ENCODE measurements around the gene ABHD12.

Gene ABHD12

DNA sequence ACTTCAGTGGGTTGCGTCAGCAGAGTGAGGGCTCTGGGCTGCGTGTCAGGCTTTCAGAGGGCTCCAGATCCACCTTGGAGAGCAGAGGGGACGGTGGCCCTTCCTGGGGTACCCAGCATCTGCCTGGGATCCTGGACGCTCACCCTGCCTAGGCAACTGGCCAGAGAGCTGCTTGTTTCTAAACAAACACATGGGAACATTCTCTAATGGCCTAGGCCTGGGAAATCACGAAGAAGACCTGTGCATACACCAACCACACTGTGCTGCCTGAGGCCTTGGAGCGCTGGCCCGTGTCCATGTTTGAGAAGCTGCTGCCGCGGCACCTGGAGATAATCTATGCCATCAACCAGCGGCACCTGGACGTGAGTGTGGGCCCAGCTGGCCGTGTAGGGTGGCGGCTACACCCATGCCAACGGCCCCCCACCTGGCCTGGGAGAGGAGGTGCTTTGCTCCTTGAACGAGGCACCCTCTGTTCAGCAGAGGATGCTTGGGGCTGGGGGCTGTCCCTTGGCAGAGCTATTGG, 110.5 kb downstream of the ABHD12 start:
- H3K4me1 ChIP-seq (ENCODE audit: insufficient read depth, poor library complexity, severe bottlenecking): no peaks in the 10 kb centered on the region
- H3K4me3 ChIP-seq (ENCODE audit: severe bottlenecking): no peak overlapping the region
- H3K27ac ChIP-seq (ENCODE audit: poor library complexity, severe bottlenecking): no peak overlapping the region
- H3K27me3 ChIP-seq (ENCODE audit: insufficient read depth, poor library complexity, severe bottlenecking): no peaks in the 10 kb centered on the region
- H3K36me3 ChIP-seq (ENCODE audit: low read depth): peaks cover 82% of the 10 kb centered on the region
- H3K9me3 ChIP-seq (ENCODE audit: severe bottlenecking): no peaks in the 10 kb centered on the region
- TF ChIP-seq, protein P1, sequence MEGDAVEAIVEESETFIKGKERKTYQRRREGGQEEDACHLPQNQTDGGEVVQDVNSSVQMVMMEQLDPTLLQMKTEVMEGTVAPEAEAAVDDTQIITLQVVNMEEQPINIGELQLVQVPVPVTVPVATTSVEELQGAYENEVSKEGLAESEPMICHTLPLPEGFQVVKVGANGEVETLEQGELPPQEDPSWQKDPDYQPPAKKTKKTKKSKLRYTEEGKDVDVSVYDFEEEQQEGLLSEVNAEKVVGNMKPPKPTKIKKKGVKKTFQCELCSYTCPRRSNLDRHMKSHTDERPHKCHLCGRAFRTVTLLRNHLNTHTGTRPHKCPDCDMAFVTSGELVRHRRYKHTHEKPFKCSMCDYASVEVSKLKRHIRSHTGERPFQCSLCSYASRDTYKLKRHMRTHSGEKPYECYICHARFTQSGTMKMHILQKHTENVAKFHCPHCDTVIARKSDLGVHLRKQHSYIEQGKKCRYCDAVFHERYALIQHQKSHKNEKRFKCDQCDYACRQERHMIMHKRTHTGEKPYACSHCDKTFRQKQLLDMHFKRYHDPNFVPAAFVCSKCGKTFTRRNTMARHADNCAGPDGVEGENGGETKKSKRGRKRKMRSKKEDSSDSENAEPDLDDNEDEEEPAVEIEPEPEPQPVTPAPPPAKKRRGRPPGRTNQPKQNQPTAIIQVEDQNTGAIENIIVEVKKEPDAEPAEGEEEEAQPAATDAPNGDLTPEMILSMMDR (IDR thresholded peaks at IDR 0.05; ENCODE audit: poor library complexity, severe bottlenecking): no peak
- no peak for ATAC-seq (ENCODE audit: low read depth)
- DNase-seq (ENCODE audit: low spot score): peak; percentile 49

DNA sequence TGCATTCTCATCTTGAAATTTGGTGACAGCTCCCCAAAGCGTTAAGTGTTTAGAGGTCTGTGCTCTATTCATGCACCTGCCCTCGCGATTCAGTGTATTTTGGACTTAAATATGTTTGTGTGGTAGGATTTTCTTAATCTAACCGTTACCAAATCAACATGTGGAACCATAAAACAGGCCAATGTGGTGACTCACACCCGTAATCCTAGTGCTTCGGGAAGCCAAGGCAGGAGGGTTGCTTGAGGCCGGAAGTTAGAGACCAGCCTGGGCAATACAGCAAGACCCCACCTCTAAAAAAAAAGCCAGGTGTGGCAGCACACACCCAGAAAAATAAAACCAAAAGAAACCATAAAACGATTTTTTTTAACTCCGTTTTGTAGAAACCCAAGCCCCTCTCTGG, 111.2 kb downstream of the ABHD12 start:
- peaks cover 82% of the 10 kb centered on the region for H3K36me3 ChIP-seq (ENCODE audit: low read depth)

DNA sequence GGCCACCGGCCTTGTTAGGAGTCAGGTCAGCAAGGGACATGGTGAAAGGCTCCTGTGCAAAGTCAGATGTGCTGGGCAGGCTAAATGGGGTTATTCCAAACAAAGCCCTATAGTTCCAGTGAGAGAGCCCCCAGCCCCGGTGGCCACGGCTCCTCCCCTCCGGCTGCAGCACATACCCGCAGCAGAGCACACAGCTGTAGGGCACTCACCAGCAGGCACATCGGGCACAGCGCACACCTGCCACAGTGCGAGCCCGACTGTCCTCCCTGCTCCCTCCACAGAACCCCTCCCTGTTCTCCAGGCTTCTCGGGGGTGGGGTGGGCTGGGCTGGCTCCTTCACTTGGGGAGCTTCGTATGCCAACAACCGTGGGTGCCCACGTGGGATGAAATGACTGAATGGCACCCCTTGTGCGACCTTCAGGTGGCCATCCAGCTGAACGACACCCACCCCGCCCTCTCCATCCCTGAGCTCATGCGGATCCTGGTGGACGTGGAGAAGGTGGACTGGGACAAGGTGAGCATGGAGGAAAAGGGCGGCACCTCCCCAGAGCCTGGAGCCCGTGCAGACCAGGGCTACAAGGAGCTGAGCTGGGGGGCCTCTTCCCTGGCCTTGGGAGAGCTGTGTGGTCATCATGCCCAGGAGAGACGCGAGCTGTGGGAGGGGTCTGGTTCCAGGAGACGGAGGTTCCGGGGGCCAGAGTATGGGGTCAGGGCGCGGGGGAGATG, 111.8 kb downstream of the ABHD12 start:
- Histone ChIP-seq H3K9me3 (ENCODE audit: severe bottlenecking) (no peaks in the 10 kb centered on the region), H3K4me1 (ENCODE audit: insufficient read depth, poor library complexity, severe bottlenecking) (no peaks in the 10 kb centered on the region), H3K27ac (ENCODE audit: poor library complexity, severe bottlenecking) (no peak overlapping the region), H3K27me3 (ENCODE audit: insufficient read depth, poor library complexity, severe bottlenecking) (no peaks in the 10 kb centered on the region), H3K4me3 (ENCODE audit: severe bottlenecking) (no peak overlapping the region), H3K36me3 (ENCODE audit: low read depth) (peaks cover 82% of the 10 kb centered on the region)
- ATAC-seq (ENCODE audit: low read depth): no peak
- peak; percentile 42 for DNase-seq (ENCODE audit: low spot score)
- TF ChIP-seq, protein P1 (IDR thresholded peaks at IDR 0.05; ENCODE audit: poor library complexity, severe bottlenecking): no peak

More for the DNA sequence above, 111.2 kb downstream of the ABHD12 start:
- ATAC-seq (ENCODE audit: low read depth) (no peak), DNase-seq (ENCODE audit: low spot score) (no peak)
- Histone ChIP-seq H3K4me3 (ENCODE audit: severe bottlenecking) (no peak overlapping the region), H3K4me1 (ENCODE audit: insufficient read depth, poor library complexity, severe bottlenecking) (no peaks in the 10 kb centered on the region), H3K9me3 (ENCODE audit: severe bottlenecking) (no peaks in the 10 kb centered on the region), H3K27me3 (ENCODE audit: insufficient read depth, poor library complexity, severe bottlenecking) (no peaks in the 10 kb centered on the region), H3K27ac (ENCODE audit: poor library complexity, severe bottlenecking) (no peak overlapping the region)
- TF ChIP-seq, protein P1 (IDR thresholded peaks at IDR 0.05; ENCODE audit: poor library complexity, severe bottlenecking): no peak

DNA sequence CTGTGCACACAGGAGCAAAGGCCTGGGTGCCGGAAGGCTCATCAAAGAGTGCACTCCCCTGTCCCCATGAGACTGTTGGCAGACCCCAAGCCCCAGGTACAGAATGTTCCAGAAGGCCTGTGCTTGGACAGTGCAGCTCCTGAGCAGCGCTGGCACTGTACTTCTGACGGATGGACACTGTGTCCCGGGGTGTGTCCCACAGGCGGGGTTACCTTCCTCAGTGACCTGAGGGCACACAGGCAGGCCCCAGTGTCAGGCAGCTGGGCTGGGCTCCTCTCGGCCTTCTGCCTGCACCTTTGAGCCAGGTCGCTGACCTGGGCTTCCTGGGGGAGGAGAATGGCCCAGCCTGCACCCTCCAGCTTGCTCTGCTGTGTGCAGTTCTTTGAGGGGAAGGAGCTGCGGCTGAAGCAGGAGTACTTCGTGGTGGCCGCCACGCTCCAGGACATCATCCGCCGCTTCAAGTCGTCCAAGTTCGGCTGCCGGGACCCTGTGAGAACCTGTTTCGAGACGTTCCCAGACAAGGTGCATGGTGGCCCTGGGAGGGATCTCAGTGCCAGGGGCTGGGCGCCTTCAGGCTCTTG, 112.6 kb downstream of the ABHD12 start:
- H3K4me1 ChIP-seq (ENCODE audit: insufficient read depth, poor library complexity, severe bottlenecking): no peaks in the 10 kb centered on the region
- H3K36me3 ChIP-seq (ENCODE audit: low read depth): peaks cover 82% of the 10 kb centered on the region
- no peak overlapping the region for H3K4me3 ChIP-seq (ENCODE audit: severe bottlenecking)
- H3K27me3 ChIP-seq (ENCODE audit: insufficient read depth, poor library complexity, severe bottlenecking): no peaks in the 10 kb centered on the region
- TF ChIP-seq, protein P1 (IDR thresholded peaks at IDR 0.05; ENCODE audit: poor library complexity, severe bottlenecking): no peak
- no peaks in the 10 kb centered on the region for H3K9me3 ChIP-seq (ENCODE audit: severe bottlenecking)
- ATAC-seq (ENCODE audit: low read depth) (no peak), DNase-seq (ENCODE audit: low spot score) (peak; percentile 61)
- H3K27ac ChIP-seq (ENCODE audit: poor library complexity, severe bottlenecking): no peak overlapping the region
